ENCODE measurements around the gene CYP2U1. TPM values are rescaled to one million over a fixed set of nuclear protein-coding genes. Genes with fewer than 3 reads are reported as not detected.

CYP2U1 gene
- total and polyA plus RNA-seq, 2 experiments from 2014 or later, result 3.2 to 9.9 TPM

DNA sequence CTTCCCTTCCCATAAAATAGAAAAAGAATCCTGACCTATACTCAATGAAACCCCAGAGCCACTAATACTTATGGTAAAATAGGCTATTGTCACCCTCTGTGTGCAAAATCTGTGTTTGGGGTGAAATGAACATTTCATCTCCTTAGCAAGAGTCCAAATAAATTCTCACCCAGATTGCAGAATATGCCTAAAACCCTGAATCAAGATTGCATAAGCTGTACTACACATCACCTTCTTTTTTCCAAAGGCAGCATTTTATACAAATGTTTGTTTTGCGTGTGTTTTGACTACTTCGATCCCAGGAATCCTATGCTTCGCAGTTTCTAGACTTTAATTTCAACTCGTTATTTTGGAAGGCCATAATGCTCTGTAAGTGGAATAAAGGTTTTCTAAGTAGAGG, 46.1 kb downstream of the CYP2U1 start:
- Histone ChIP-seq H3K27me3 (ENCODE audit: insufficient read depth) (no peaks in the 10 kb centered on the region), H4K20me1 (replicated peaks; ENCODE audit: insufficient read depth) (no peaks in the 10 kb centered on the region), H3K36me3 (ENCODE audit: insufficient read depth) (no peaks in the 10 kb centered on the region), H2AFZ (no peak overlapping the region), H3F3A (replicated peaks; ENCODE audit: low read depth) (no peaks in the 10 kb centered on the region), H3K4me2 (no peak overlapping the region), H3K9me2 (ENCODE audit: insufficient read depth) (peaks cover 5% of the 10 kb centered on the region; the same call in 1 of the 2 replicates), H3K4me3 (no peak overlapping the region), H3K4me1 (ENCODE audit: insufficient read depth) (no peaks in the 10 kb centered on the region), H3K79me2 (replicated peaks; ENCODE audit: insufficient read depth) (no peaks in the 10 kb centered on the region), H3K27ac (ENCODE audit: low read depth) (no peak overlapping the region)
- H3K27ac Mint-ChIP-seq, result no peak overlapping the region
- H3K4me3 Mint-ChIP-seq, result no peak overlapping the region
- peaks cover 3% of the 10 kb centered on the region; the same call in 1 of the 3 replicates for H3K9me3 Mint-ChIP-seq
- H3K36me3 Mint-ChIP-seq (ENCODE audit: low read depth), result no peaks in the 10 kb centered on the region; the same call in 2 of the 3 replicates
- H3K27me3 Mint-ChIP-seq (ENCODE audit: insufficient read depth, low read depth, poor library complexity), result no peaks in the 10 kb centered on the region
- no peak for DNase-seq (ENCODE audit: low spot score)
- no peak for ATAC-seq
- no peaks in the 10 kb centered on the region for H3K4me1 Mint-ChIP-seq
- TF ChIP-seq, protein P1, sequence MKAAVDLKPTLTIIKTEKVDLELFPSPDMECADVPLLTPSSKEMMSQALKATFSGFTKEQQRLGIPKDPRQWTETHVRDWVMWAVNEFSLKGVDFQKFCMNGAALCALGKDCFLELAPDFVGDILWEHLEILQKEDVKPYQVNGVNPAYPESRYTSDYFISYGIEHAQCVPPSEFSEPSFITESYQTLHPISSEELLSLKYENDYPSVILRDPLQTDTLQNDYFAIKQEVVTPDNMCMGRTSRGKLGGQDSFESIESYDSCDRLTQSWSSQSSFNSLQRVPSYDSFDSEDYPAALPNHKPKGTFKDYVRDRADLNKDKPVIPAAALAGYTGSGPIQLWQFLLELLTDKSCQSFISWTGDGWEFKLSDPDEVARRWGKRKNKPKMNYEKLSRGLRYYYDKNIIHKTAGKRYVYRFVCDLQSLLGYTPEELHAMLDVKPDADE (IDR thresholded peaks at IDR 0.05), result no peak
- TF ChIP-seq POLR2AphosphoS5 (IDR thresholded peaks at IDR 0.05; ENCODE audit: low read depth), result no peak
- no peak for TF ChIP-seq CREB1 (CRISPR knock-in tag; IDR thresholded peaks at IDR 0.05; ENCODE audit: low read depth)
- TF ChIP-seq, protein P2, sequence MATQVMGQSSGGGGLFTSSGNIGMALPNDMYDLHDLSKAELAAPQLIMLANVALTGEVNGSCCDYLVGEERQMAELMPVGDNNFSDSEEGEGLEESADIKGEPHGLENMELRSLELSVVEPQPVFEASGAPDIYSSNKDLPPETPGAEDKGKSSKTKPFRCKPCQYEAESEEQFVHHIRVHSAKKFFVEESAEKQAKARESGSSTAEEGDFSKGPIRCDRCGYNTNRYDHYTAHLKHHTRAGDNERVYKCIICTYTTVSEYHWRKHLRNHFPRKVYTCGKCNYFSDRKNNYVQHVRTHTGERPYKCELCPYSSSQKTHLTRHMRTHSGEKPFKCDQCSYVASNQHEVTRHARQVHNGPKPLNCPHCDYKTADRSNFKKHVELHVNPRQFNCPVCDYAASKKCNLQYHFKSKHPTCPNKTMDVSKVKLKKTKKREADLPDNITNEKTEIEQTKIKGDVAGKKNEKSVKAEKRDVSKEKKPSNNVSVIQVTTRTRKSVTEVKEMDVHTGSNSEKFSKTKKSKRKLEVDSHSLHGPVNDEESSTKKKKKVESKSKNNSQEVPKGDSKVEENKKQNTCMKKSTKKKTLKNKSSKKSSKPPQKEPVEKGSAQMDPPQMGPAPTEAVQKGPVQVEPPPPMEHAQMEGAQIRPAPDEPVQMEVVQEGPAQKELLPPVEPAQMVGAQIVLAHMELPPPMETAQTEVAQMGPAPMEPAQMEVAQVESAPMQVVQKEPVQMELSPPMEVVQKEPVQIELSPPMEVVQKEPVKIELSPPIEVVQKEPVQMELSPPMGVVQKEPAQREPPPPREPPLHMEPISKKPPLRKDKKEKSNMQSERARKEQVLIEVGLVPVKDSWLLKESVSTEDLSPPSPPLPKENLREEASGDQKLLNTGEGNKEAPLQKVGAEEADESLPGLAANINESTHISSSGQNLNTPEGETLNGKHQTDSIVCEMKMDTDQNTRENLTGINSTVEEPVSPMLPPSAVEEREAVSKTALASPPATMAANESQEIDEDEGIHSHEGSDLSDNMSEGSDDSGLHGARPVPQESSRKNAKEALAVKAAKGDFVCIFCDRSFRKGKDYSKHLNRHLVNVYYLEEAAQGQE (IDR thresholded peaks at IDR 0.05; ENCODE audit: unreplicated experiment), result no peak

DNA sequence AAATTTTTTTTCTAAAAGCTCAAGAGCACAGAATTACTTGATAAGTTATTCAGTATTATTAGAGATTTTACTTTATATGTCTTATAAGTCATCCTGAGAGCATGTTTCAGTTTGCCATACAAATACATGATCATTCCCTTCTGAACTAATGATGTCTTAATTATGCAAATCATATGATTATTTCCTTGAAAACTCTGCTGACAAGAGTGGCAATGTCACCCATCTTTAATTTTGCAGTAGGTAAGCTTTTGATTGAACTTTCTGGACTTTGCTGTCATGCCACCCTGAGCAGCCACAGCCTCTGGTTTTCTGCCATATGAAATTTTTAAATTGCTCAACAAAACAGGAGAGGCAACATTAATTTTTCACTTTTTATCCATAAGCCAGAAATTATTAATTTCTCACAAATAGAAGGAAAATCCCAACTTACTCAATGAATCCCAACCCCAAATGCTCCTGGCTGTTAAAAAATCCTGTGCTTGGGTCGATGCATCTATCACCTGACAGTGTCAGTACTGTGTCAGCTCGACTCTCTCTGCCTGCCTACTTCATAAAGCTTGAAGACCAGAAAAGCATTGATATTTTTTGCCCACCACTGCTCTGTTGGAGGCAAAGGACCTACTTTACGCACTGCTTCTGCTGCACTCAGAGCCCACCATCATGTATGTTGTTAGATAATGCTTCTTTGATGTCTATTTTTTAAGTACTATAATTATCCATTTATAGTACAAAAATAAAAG, 46.8 kb downstream of the CYP2U1 start:
- H3K79me2 ChIP-seq (replicated peaks; ENCODE audit: insufficient read depth), result no peaks in the 10 kb centered on the region
- H3K4me2 ChIP-seq, result no peak overlapping the region
- no peaks in the 10 kb centered on the region for H3K4me1 ChIP-seq (ENCODE audit: insufficient read depth)
- no peaks in the 10 kb centered on the region for H3F3A ChIP-seq (replicated peaks; ENCODE audit: low read depth)
- H3K9me2 ChIP-seq (ENCODE audit: insufficient read depth), result peaks cover 5% of the 10 kb centered on the region; the same call in 1 of the 2 replicates
- H3K27ac Mint-ChIP-seq, result no peak overlapping the region
- H2AFZ ChIP-seq, result no peak overlapping the region
- no peaks in the 10 kb centered on the region for H3K27me3 ChIP-seq (ENCODE audit: insufficient read depth)
- no peak overlapping the region for H3K4me3 Mint-ChIP-seq
- H4K20me1 ChIP-seq (replicated peaks; ENCODE audit: insufficient read depth), result no peaks in the 10 kb centered on the region
- ATAC-seq (no peak), DNase-seq (ENCODE audit: low spot score) (no peak)
- H3K4me3 ChIP-seq, result no peak overlapping the region
- no peaks in the 10 kb centered on the region for H3K4me1 Mint-ChIP-seq
- H3K27me3 Mint-ChIP-seq (ENCODE audit: insufficient read depth, low read depth, poor library complexity), result no peaks in the 10 kb centered on the region
- peaks cover 3% of the 10 kb centered on the region; the same call in 1 of the 3 replicates for H3K9me3 Mint-ChIP-seq
- H3K27ac ChIP-seq (ENCODE audit: low read depth), result no peak overlapping the region
- H3K36me3 ChIP-seq (ENCODE audit: insufficient read depth), result no peaks in the 10 kb centered on the region
- no peaks in the 10 kb centered on the region; the same call in 2 of the 3 replicates for H3K36me3 Mint-ChIP-seq (ENCODE audit: low read depth)
- no peak for TF ChIP-seq POLR2AphosphoS5 (IDR thresholded peaks at IDR 0.05; ENCODE audit: low read depth)
- no peak for TF ChIP-seq STAT1 (IDR thresholded peaks at IDR 0.05; ENCODE audit: unreplicated experiment)
- TF ChIP-seq JUNB (IDR thresholded peaks at IDR 0.05; ENCODE audit: unreplicated experiment), result no peak
- no peak for TF ChIP-seq ZNF331 (CRISPR knock-in tag; IDR thresholded peaks at IDR 0.05; ENCODE audit: low read depth)
- no peak for TF ChIP-seq CREB1 (CRISPR knock-in tag; IDR thresholded peaks at IDR 0.05; ENCODE audit: low read depth)
- TF ChIP-seq ZNF114 (CRISPR knock-in tag; IDR thresholded peaks at IDR 0.05), result no peak
- TF ChIP-seq NANOG (IDR thresholded peaks at IDR 0.05; ENCODE audit: borderline replicate concordance), result no peak
- no peak for TF ChIP-seq EZH2phosphoT487 (IDR thresholded peaks at IDR 0.05; ENCODE audit: unreplicated experiment)
- TF ChIP-seq, protein P3, sequence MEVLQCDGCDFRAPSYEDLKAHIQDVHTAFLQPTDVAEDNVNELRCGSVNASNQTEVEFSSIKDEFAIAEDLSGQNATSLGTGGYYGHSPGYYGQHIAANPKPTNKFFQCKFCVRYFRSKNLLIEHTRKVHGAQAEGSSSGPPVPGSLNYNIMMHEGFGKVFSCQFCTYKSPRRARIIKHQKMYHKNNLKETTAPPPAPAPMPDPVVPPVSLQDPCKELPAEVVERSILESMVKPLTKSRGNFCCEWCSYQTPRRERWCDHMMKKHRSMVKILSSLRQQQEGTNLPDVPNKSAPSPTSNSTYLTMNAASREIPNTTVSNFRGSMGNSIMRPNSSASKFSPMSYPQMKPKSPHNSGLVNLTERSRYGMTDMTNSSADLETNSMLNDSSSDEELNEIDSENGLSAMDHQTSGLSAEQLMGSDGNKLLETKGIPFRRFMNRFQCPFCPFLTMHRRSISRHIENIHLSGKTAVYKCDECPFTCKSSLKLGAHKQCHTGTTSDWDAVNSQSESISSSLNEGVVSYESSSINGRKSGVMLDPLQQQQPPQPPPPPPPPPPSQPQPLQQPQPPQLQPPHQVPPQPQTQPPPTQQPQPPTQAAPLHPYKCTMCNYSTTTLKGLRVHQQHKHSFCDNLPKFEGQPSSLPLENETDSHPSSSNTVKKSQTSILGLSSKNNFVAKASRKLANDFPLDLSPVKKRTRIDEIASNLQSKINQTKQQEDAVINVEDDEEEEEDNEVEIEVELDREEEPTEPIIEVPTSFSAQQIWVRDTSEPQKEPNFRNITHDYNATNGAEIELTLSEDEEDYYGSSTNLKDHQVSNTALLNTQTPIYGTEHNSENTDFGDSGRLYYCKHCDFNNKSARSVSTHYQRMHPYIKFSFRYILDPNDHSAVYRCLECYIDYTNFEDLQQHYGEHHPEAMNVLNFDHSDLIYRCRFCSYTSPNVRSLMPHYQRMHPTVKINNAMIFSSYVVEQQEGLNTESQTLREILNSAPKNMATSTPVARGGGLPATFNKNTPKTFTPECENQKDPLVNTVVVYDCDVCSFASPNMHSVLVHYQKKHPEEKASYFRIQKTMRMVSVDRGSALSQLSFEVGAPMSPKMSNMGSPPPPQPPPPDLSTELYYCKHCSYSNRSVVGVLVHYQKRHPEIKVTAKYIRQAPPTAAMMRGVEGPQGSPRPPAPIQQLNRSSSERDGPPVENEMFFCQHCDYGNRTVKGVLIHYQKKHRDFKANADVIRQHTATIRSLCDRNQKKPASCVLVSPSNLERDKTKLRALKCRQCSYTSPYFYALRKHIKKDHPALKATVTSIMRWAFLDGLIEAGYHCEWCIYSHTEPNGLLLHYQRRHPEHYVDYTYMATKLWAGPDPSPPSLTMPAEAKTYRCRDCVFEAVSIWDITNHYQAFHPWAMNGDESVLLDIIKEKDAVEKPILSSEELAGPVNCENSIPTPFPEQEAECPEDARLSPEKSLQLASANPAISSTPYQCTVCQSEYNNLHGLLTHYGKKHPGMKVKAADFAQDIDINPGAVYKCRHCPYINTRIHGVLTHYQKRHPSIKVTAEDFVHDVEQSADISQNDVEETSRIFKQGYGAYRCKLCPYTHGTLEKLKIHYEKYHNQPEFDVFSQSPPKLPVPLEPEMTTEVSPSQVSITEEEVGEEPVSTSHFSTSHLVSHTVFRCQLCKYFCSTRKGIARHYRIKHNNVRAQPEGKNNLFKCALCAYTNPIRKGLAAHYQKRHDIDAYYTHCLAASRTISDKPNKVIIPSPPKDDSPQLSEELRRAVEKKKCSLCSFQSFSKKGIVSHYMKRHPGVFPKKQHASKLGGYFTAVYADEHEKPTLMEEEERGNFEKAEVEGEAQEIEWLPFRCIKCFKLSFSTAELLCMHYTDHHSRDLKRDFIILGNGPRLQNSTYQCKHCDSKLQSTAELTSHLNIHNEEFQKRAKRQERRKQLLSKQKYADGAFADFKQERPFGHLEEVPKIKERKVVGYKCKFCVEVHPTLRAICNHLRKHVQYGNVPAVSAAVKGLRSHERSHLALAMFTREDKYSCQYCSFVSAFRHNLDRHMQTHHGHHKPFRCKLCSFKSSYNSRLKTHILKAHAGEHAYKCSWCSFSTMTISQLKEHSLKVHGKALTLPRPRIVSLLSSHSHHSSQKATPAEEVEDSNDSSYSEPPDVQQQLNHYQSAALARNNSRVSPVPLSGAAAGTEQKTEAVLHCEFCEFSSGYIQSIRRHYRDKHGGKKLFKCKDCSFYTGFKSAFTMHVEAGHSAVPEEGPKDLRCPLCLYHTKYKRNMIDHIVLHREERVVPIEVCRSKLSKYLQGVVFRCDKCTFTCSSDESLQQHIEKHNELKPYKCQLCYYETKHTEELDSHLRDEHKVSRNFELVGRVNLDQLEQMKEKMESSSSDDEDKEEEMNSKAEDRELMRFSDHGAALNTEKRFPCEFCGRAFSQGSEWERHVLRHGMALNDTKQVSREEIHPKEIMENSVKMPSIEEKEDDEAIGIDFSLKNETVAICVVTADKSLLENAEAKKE (CRISPR knock-in tag; IDR thresholded peaks at IDR 0.05), result no peak
